Sigmoid colon (tissue), 7 donors: Measurements from ENCODE around the gene CRELD2. TPM values are rescaled to one million over a fixed set of nuclear protein-coding genes. Genes with fewer than 3 reads are reported as not detected.

Source experiments
- DNase-seq: peaks from one replicate; pipeline ENCODE4 v3.0.0-alpha.2; 2019
- H3K27ac ChIP-seq, 4 donors: fragments of 200-600 bp; sonication (generic); one replicate each; pipeline ENCODE4 v1.5.1; 2016 to 2019; ENCODE audit warnings: mild to moderate bottlenecking in 1 of 4
- H3K27me3 ChIP-seq, 3 donors: fragments of 200-600 bp; sonication (generic); one replicate each; pipeline ENCODE4 v1.5.1; 2019; ENCODE audit warnings: mild to moderate bottlenecking in 1 of 3
- H3K36me3 ChIP-seq, 4 donors: fragments of 200-600 bp; sonication (generic); one replicate each; pipeline ENCODE4 v1.5.1; 2016 to 2019
- H3K4me1 ChIP-seq, 4 donors: fragments of 200-600 bp; sonication (generic); one replicate each; pipeline ENCODE4 v1.5.1; 2017 to 2019
- H3K4me3 ChIP-seq, 4 donors: fragments of 200-600 bp; sonication (generic); one replicate each; pipeline ENCODE4 v1.5.1; 2017 to 2019; ENCODE audit warnings: mild to moderate bottlenecking in 2 of 4, moderate library complexity in 1 of 4
- H3K9me3 ChIP-seq, 4 donors: fragments of 200-600 bp in 3 of 4; sonication (generic) in 3 of 4; one replicate each; pipeline versions ENCODE4 v1.5.1 to v1.6.1; 2013 to 2019
- CTCF ChIP-seq, 4 experiments: fragments of 450-650 bp in 3 of 4; fragments of 200-600 bp in 1 of 4; IDR thresholded peaks; one replicate each; pipeline ENCODE4 v1.5.1; 2016 to 2019; ENCODE audit warnings: antibody characterized with exemption in 4 of 4, mild to moderate bottlenecking in 3 of 4, moderate library complexity in 2 of 4
- EP300 ChIP-seq, 4 donors: sonication (generic); formaldehyde crosslinking; IDR thresholded peaks; one replicate each; pipeline ENCODE4 v1.6.1; 2017; ENCODE audit warnings: antibody characterized with exemption in 4 of 4
- POLR2A ChIP-seq, 2 donors: fragments of 450-650 bp; IDR thresholded peaks; one replicate each; pipeline ENCODE4 v1.6.1; 2016; ENCODE audit warnings: antibody characterized with exemption in 2 of 2, mild to moderate bottlenecking in 2 of 2, moderate library complexity in 2 of 2
- POLR2AphosphoS5 ChIP-seq, 4 donors: sonication (generic); formaldehyde crosslinking; IDR thresholded peaks; one replicate each; pipeline ENCODE4 v1.6.1; 2017; ENCODE audit warnings: antibody characterized with exemption in 4 of 4
- WGBS, 2 donors: extraction: QIAGEN DNeasy Blood & Tissue Kit; methylation state at CpG; one replicate each; pipeline ENCODE4 v1.1.7; 2013; 5-methylcytosine and 5-hydroxymethylcytosine counted together
- intact Hi-C: fragments of 100-400 bp; cut with DNase I; formaldehyde crosslinking; loops from one replicate; pipeline ENCODE4 v1.15.1; 2023
- polyA plus RNA-seq, 3 donors: library from polyadenylated mRNA; stranded (reverse); fragments of 200-250 nt; gene quantifications; one replicate each; pipeline ENCODE4 v1.2.3, GENCODE V29; 2013
- total RNA-seq, 4 donors: library from RNA; depleted of rRNA; stranded (reverse); fragments of >200 nt; gene quantifications; one replicate each; pipeline ENCODE4 v1.1.0, GENCODE V29; 2016
- donor health status: healthy with polysubstance abuse.
- donor health status: Bipolar disorder and iron deficiency.
- donor health status: healthy.

Gene CRELD2
- total and polyA plus RNA-seq, 7 donors, result 9.2 to 97.7 (median 20.2) TPM

GRCh38 chr22:49894322-49895054, 23.9 kb upstream of the CRELD2 start:
- TF ChIP-seq POLR2A (IDR thresholded peaks at IDR 0.05) (no peak), CTCF (IDR thresholded peaks at IDR 0.05) (no peak), POLR2AphosphoS5 (IDR thresholded peaks at IDR 0.05) (no peak), EP300 (IDR thresholded peaks at IDR 0.05) (no peak)
- Histone ChIP-seq H3K9me3 (no peaks in the 10 kb centered on the region), H3K36me3 (peaks cover 0 to 4% (median 0%) of the 10 kb centered on the region in 4 donors), H3K4me1 (no peaks in the 10 kb centered on the region), H3K27ac (no peak overlapping the region), H3K4me3 (no peak overlapping the region), H3K27me3 (no peaks in the 10 kb centered on the region)
- intact Hi-C loops, result no loop called here
- DNase-seq, result no peak
- 92 to 94% methylated on average over 8 of the region's 8 CpGs for whole genome bisulfite sequencing, 2 donors

GRCh38 chr22:49896201-49896600, 22.2 kb upstream of the CRELD2 start:
- Histone ChIP-seq H3K4me3 (no peak overlapping the region), H3K4me1 (no peaks in the 10 kb centered on the region), H3K9me3 (no peaks in the 10 kb centered on the region), H3K27ac (no peak overlapping the region), H3K27me3 (no peaks in the 10 kb centered on the region), H3K36me3 (peaks cover 0 to 15% (median under 1%) of the 10 kb centered on the region in 4 donors)
- TF ChIP-seq POLR2AphosphoS5 (IDR thresholded peaks at IDR 0.05), result no peak
- intact Hi-C loops, result no loop called here
- no peak for DNase-seq
- WGBS, 2 donors, result 94 to 96% methylated on average over 5 of the region's 5 CpGs

- Histone ChIP-seq H3K27me3 (no peaks in the 10 kb centered on the region), H3K9me3 (no peaks in the 10 kb centered on the region), H3K27ac (no peak overlapping the region), H3K4me3 (no peak overlapping the region), H3K4me1 (no peaks in the 10 kb centered on the region), H3K36me3 (peaks cover 0 to 19% (median 8%) of the 10 kb centered on the region in 4 donors)
- no peak for DNase-seq
- intact Hi-C loops, result no loop called here
- 91 to 98% methylated on average over 8 of the region's 8 CpGs for WGBS, 2 donors
- no peak for TF ChIP-seq EP300 (IDR thresholded peaks at IDR 0.05)
- TF ChIP-seq POLR2AphosphoS5 (IDR thresholded peaks at IDR 0.05), result no peak
- TF ChIP-seq POLR2A (IDR thresholded peaks at IDR 0.05), result no peak
- no peak for TF ChIP-seq CTCF (IDR thresholded peaks at IDR 0.05)
Measured at GRCh38 chr22:49897015-49897684, 21.3 kb upstream of the CRELD2 start.

GRCh38 chr22:49899530-49899929, 18.9 kb upstream of the CRELD2 start:
- no peak overlapping the region for H3K4me3 ChIP-seq
- TF ChIP-seq EP300 (IDR thresholded peaks at IDR 0.05) (no peak), CTCF (IDR thresholded peaks at IDR 0.05) (no peak)
- H3K4me1 ChIP-seq, result no peaks in the 10 kb centered on the region
- peaks cover 5 to 36% (median 28%) of the 10 kb centered on the region in 4 donors for H3K36me3 ChIP-seq
- no peaks in the 10 kb centered on the region for H3K9me3 ChIP-seq
- H3K27ac ChIP-seq, result no peak overlapping the region
- no peak for DNase-seq
- intact Hi-C loops, result no loop called here
- H3K27me3 ChIP-seq, result no peaks in the 10 kb centered on the region
- 88 to 90% methylated on average over 6 of the region's 6 CpGs for WGBS, 2 donors

GRCh38 chr22:49900441-49901230, 17.8 kb upstream of the CRELD2 start:
- Histone ChIP-seq H3K4me3 (no peak overlapping the region), H3K36me3 (peaks cover 5 to 45% (median 28%) of the 10 kb centered on the region in 4 donors), H3K4me1 (no peaks in the 10 kb centered on the region), H3K27ac (no peak overlapping the region), H3K27me3 (no peaks in the 10 kb centered on the region), H3K9me3 (no peaks in the 10 kb centered on the region)
- WGBS, 2 donors, result 91 to 93% methylated on average over 30 of the region's 30 CpGs
- TF ChIP-seq EP300 (IDR thresholded peaks at IDR 0.05), result no peak
- TF ChIP-seq CTCF (IDR thresholded peaks at IDR 0.05), result no peak
- no peak for TF ChIP-seq POLR2A (IDR thresholded peaks at IDR 0.05)
- no peak for TF ChIP-seq POLR2AphosphoS5 (IDR thresholded peaks at IDR 0.05)
- no peak for DNase-seq
- intact Hi-C loops, result no loop called here
